HepG2 (cell line): ENCODE data around the gene PRXL2A. TPM values are rescaled to one million over a fixed set of nuclear protein-coding genes. Genes with fewer than 3 reads are reported as not detected.
A peak's percentile ranks its signal among the peaks of the same experiment; 100 is the strongest.

ENCODE experiments used
- E2F1 ChIP-seq: sonication (generic); formaldehyde crosslinking; IDR thresholded peaks from 2 replicates; pipeline ENCODE4 v1.5.0; 2020; ENCODE audit warnings: missing genetic modification reagents
- GMEB2 ChIP-seq: IDR thresholded peaks from 2 replicates; pipeline ENCODE4 v1.6.1; 2016; ENCODE audit warnings: missing biosample characterization, missing genetic modification reagents, low read depth
- KAT7 ChIP-seq: IDR thresholded peaks from 2 replicates; pipeline ENCODE4 v1.6.1; 2018; ENCODE audit warnings: borderline replicate concordance, missing compliant biosample characterization
- MIXL1 ChIP-seq: IDR thresholded peaks from 2 replicates; pipeline ENCODE4 v1.6.1; 2016
- MXD4 ChIP-seq: IDR thresholded peaks from 2 replicates; pipeline ENCODE4 v1.6.1; 2016; ENCODE audit warnings: mild to moderate bottlenecking, missing biosample characterization, missing genetic modification reagents
- RBFOX2 ChIP-seq: fragments of 200-400 bp; formaldehyde crosslinking; IDR thresholded peaks from 2 replicates; pipeline ENCODE4 v1.6.1; 2017; ENCODE audit warnings: low read depth, mild to moderate bottlenecking, low read length
- STAT6 ChIP-seq: sonication (generic); formaldehyde crosslinking; IDR thresholded peaks from 2 replicates; pipeline ENCODE4 v1.4.0; 2020; ENCODE audit warnings: missing genetic modification reagents, mild to moderate bottlenecking, borderline replicate concordance
- ZNF367 ChIP-seq: sonication (generic); formaldehyde crosslinking; IDR thresholded peaks from 2 replicates; pipeline ENCODE4 v1.4.0; 2020; ENCODE audit warnings: missing genetic modification reagents, borderline replicate concordance
- ZNF646 ChIP-seq: sonication (generic); formaldehyde crosslinking; IDR thresholded peaks from 2 replicates; pipeline ENCODE4 v1.9.0; 2021; ENCODE audit warnings: mild to moderate bottlenecking, missing genetic modification reagents
- ZSCAN25 ChIP-seq: sonication (generic); formaldehyde crosslinking; IDR thresholded peaks from 2 replicates; pipeline ENCODE4 v1.8.0; 2022; ENCODE audit warnings: mild to moderate bottlenecking, missing genetic modification reagents
- polyA plus RNA-seq, 8 experiments: library from polyadenylated mRNA; depleted of rRNA in 3 of 8; stranded (reverse) in 7 of 8; unstranded in 1 of 8; fragments of >200 nt; fragmentation: Illumina TruSeq in 4 of 8; extraction: Trizol in 4 of 8; gene quantifications; 2 replicates each; pipeline versions ENCODE4 v1.2.1 to v1.2.3, GENCODE V29; 2011 to 2016; ENCODE audit warnings: low read depth in 4 of 8, missing spikeins in 1 of 8, mixed read lengths in 1 of 8; ENCODE audit not compliant: insufficient read depth in 1 of 8
- total RNA-seq, 5 experiments: library from RNA; depleted of rRNA; stranded (reverse); fragments of >200 nt; fragmentation: Illumina TruSeq; extraction: Trizol; gene quantifications; 2 replicates each; pipeline ENCODE4 v1.2.3, GENCODE V29; 2016; ENCODE audit warnings: low read depth in 1 of 5
- TF ChIP-seq, protein P1 (sequence below): sonication (generic); formaldehyde crosslinking; IDR thresholded peaks from 2 replicates; pipeline ENCODE4 v1.5.0; 2020; ENCODE audit warnings: mild to moderate bottlenecking, missing genetic modification reagents, borderline replicate concordance

PRXL2A gene
- total and polyA plus RNA-seq, 2 of the 13 experiments (the other 11 are each of a cell fraction or from before 2014, with no cell fraction given), result 43.9 to 79.9 TPM

DNA sequence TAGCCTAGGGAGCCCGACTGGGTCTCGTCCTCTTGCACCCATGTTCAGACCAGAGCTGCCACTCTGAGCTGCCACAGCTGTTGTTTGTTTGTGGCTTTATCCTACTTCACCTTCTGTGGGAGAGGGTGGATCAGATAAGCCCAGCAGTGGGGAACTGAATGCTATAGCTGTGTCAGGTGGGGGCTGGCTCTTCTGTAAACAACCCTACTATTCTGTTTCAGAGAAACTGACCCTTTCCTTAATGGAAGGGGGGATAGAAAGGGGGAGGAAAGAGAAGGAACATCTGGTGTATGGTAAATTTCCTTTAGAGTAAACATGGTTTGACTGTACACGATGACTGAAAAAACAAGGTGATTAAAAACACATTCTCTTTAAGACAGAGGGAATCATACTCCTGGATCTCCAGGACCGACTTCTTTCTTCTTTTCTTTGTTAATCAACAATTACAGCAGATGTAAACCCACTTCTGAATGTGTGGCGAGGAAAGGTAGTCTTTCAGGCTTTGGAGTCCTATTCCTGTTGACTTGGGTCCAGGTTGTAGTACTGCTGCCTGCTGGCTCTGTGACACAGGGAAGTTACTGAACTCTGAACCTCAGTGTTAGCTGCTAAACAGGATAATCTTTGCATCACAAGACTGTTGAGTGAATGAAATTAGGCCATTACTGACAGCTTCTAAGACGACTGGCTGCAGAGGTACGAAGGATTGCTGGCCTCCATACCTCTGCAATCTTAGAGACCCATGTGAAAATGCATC is 6.0 kb downstream of the PRXL2A start (continued):
- TF ChIP-seq, protein P1, sequence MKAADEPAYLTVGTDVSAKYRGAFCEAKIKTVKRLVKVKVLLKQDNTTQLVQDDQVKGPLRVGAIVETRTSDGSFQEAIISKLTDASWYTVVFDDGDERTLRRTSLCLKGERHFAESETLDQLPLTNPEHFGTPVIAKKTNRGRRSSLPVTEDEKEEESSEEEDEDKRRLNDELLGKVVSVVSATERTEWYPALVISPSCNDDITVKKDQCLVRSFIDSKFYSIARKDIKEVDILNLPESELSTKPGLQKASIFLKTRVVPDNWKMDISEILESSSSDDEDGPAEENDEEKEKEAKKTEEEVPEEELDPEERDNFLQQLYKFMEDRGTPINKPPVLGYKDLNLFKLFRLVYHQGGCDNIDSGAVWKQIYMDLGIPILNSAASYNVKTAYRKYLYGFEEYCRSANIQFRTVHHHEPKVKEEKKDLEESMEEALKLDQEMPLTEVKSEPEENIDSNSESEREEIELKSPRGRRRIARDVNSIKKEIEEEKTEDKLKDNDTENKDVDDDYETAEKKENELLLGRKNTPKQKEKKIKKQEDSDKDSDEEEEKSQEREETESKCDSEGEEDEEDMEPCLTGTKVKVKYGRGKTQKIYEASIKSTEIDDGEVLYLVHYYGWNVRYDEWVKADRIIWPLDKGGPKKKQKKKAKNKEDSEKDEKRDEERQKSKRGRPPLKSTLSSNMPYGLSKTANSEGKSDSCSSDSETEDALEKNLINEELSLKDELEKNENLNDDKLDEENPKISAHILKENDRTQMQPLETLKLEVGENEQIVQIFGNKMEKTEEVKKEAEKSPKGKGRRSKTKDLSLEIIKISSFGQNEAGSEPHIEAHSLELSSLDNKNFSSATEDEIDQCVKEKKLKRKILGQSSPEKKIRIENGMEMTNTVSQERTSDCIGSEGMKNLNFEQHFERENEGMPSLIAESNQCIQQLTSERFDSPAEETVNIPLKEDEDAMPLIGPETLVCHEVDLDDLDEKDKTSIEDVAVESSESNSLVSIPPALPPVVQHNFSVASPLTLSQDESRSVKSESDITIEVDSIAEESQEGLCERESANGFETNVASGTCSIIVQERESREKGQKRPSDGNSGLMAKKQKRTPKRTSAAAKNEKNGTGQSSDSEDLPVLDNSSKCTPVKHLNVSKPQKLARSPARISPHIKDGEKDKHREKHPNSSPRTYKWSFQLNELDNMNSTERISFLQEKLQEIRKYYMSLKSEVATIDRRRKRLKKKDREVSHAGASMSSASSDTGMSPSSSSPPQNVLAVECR (CRISPR knock-in tag), result peak; percentile 18; the same call in 1 of the 2 replicates
- TF ChIP-seq E2F1 (CRISPR knock-in tag), result no peak
- peak; percentile 44; the same call in 1 of the 2 replicates for TF ChIP-seq ZNF646
- 0 out of 2 replicates have a peak, but pooled peaks have one; percentile 17 for TF ChIP-seq RBFOX2
- TF ChIP-seq ZNF367 (CRISPR knock-in tag), result no peak
- 0 out of 2 replicates have a peak, but pooled peaks have one; percentile 2 for TF ChIP-seq STAT6 (CRISPR knock-in tag)
- 0 out of 2 replicates have a peak, but pooled peaks have one; percentile 56 for TF ChIP-seq MXD4 (CRISPR knock-in tag)
- peak; percentile 62 for TF ChIP-seq MIXL1 (CRISPR knock-in tag)
- TF ChIP-seq KAT7 (CRISPR knock-in tag), result peak; percentile 75; the same call in 1 of the 2 replicates
- TF ChIP-seq ZSCAN25 (CRISPR knock-in tag), result 0 out of 2 replicates have a peak, but pooled peaks have one; percentile 68
- no peak for TF ChIP-seq GMEB2
